CD14-positive monocyte (primary cell): ENCODE data around the gene KDM4C. TPM values are rescaled to one million over a fixed set of nuclear protein-coding genes. Genes with fewer than 3 reads are reported as not detected.

Source experiments
- DNase-seq, 3 donors: peaks; one replicate each; pipeline ENCODE4 v3.0.0-alpha.2; 2011 to 2022
- H2AFZ ChIP-seq: 2 replicates; pipeline ENCODE4 v1.6.0; 2012; ENCODE audit warnings: mild to moderate bottlenecking, low read depth, low read length, inconsistent platforms; ENCODE audit not compliant: insufficient read depth, poor library complexity, severe bottlenecking
- H3K27ac ChIP-seq, 2 donors: 1 replicate in 1 of 2; 2 replicates in 1 of 2; pipeline ENCODE4 v1.5.1; 2012 to 2013; ENCODE audit warnings: low read length in 2 of 2, control low read depth in 1 of 2, inconsistent platforms in 1 of 2, low read depth in 1 of 2, mild to moderate bottlenecking in 1 of 2
- H3K27me3 ChIP-seq, 2 donors: one replicate each; pipeline versions ENCODE4 v1.6.0 to v1.6.1; 2011 to 2013; ENCODE audit warnings: low read length in 2 of 2; ENCODE audit not compliant: control insufficient read depth in 2 of 2, insufficient read depth in 2 of 2
- H3K36me3 ChIP-seq, 2 donors: replicated peaks in 1 of 2; 1 replicate in 1 of 2; 2 replicates in 1 of 2; pipeline versions ENCODE4 v1.5.1 to v1.6.1; 2012 to 2013; ENCODE audit warnings: low read length in 2 of 2, control low read depth in 1 of 2, inconsistent platforms in 1 of 2, mild to moderate bottlenecking in 1 of 2; ENCODE audit not compliant: insufficient read depth in 2 of 2, control insufficient read depth in 1 of 2
- H3K4me1 ChIP-seq, 2 donors: 1 replicate in 1 of 2; 2 replicates in 1 of 2; pipeline versions ENCODE4 v1.5.1 to v1.6.1; 2012 to 2013; ENCODE audit warnings: low read length in 2 of 2, control low read depth in 1 of 2, inconsistent platforms in 1 of 2, mild to moderate bottlenecking in 1 of 2, moderate library complexity in 1 of 2; ENCODE audit not compliant: insufficient read depth in 2 of 2, control insufficient read depth in 1 of 2
- H3K4me2 ChIP-seq: replicated peaks from 2 replicates; pipeline ENCODE3; 2012; ENCODE audit warnings: low read length, moderate library complexity, mild to moderate bottlenecking; ENCODE audit not compliant: poor library complexity, severe bottlenecking; ENCODE audit errors: extremely low read depth
- H3K4me3 ChIP-seq, 3 experiments: fragments of 200-600 bp in 1 of 3; sonication (generic) in 1 of 3; replicated peaks in 1 of 3; 1 replicate in 2 of 3; 2 replicates in 1 of 3; pipeline ENCODE4 v1.5.1; 2011 to 2013; ENCODE audit warnings: low read length in 3 of 3, mild to moderate bottlenecking in 3 of 3, control low read depth in 2 of 3, low read depth in 2 of 3, inconsistent platforms in 1 of 3, moderate library complexity in 1 of 3
- H3K79me2 ChIP-seq: 2 replicates; pipeline ENCODE4 v1.6.0; 2012; ENCODE audit warnings: mild to moderate bottlenecking, control low read depth, inconsistent platforms, low read length, moderate library complexity; ENCODE audit not compliant: insufficient read depth
- H3K9ac ChIP-seq: 2 replicates; pipeline ENCODE4 v1.6.0; 2017; ENCODE audit warnings: low read length, mild to moderate bottlenecking; ENCODE audit not compliant: insufficient read depth, poor library complexity, severe bottlenecking
- H3K9me3 ChIP-seq, 2 donors: replicated peaks in 1 of 2; 1 replicate in 1 of 2; 2 replicates in 1 of 2; pipeline versions ENCODE4 v1.5.1 to v1.6.1; 2012 to 2013; ENCODE audit warnings: low read length in 2 of 2, control low read depth in 1 of 2; ENCODE audit not compliant: control insufficient read depth in 1 of 2, insufficient read depth in 1 of 2
- H4K20me1 ChIP-seq: 2 replicates; pipeline ENCODE4 v1.6.0; 2012; ENCODE audit warnings: mild to moderate bottlenecking, low read length, control low read depth, moderate library complexity; ENCODE audit not compliant: insufficient read depth
- H3K27ac Mint-ChIP-seq, 7 donors: one replicate each; pipeline ENCODE4 v1.8.0; 2020; ENCODE audit warnings: mild to moderate bottlenecking in 7 of 7, mixed read lengths in 7 of 7, moderate library complexity in 6 of 7, inconsistent platforms in 2 of 7
- H3K27me3 Mint-ChIP-seq, 3 donors: one replicate each; pipeline ENCODE4 v1.8.0; 2021 to 2022; ENCODE audit warnings: low read depth in 3 of 3, mild to moderate bottlenecking in 3 of 3, mixed read lengths in 3 of 3, moderate library complexity in 3 of 3, inconsistent platforms in 1 of 3
- H3K36me3 Mint-ChIP-seq, 2 donors: one replicate each; pipeline ENCODE4 v1.8.0; 2020; ENCODE audit warnings: mixed read lengths in 2 of 2, inconsistent platforms in 1 of 2, mild to moderate bottlenecking in 1 of 2
- H3K4me1 Mint-ChIP-seq: one replicate; pipeline ENCODE4 v1.8.0; 2020; ENCODE audit warnings: mild to moderate bottlenecking, mixed read lengths
- H3K4me3 Mint-ChIP-seq, 2 donors: one replicate each; pipeline ENCODE4 v1.8.0; 2020; ENCODE audit warnings: mild to moderate bottlenecking in 2 of 2, mixed read lengths in 2 of 2, moderate library complexity in 1 of 2
- H3K9me3 Mint-ChIP-seq, 7 donors: one replicate each; pipeline ENCODE4 v1.8.0; 2020 to 2022; ENCODE audit warnings: mixed read lengths in 7 of 7, mild to moderate bottlenecking in 6 of 7, moderate library complexity in 6 of 7, inconsistent platforms in 2 of 7
- WGBS: methylation state at CpG from one replicate; pipeline ENCODE4 v1.1.5; 2013; ENCODE audit warnings: missing lambda C conversion rate; ENCODE audit not compliant: insufficient coverage; 5-methylcytosine and 5-hydroxymethylcytosine counted together
- intact Hi-C, 2 donors: fragments of 100-400 bp; cut with micrococcal nuclease; formaldehyde crosslinking; loops; one replicate each; pipeline versions ENCODE4 v1.15.0 to v1.15.1; 2023
- polyA plus RNA-seq, 3 donors: library from polyadenylated mRNA; depleted of rRNA in 1 of 3; unstranded in 2 of 3; stranded (reverse) in 1 of 3; fragments of 300-500 nt in 2 of 3; fragments of >200 nt in 1 of 3; fragmentation: Illumina TruSeq in 2 of 3; gene quantifications; 1 replicate in 2 of 3; 2 replicates in 1 of 3; pipeline ENCODE4 v1.2.3, GENCODE V29; 2012 to 2021
- TF ChIP-seq, protein P1 (sequence below): fragments of 200-600 bp; IDR thresholded peaks from one replicate; pipeline ENCODE4 v1.8.0; 2022; ENCODE audit warnings: antibody characterized with exemption, mild to moderate bottlenecking

Gene KDM4C
- polyA plus RNA-seq, 3 donors, result 15.2 to 36.2 (median 17.1) TPM

DNA sequence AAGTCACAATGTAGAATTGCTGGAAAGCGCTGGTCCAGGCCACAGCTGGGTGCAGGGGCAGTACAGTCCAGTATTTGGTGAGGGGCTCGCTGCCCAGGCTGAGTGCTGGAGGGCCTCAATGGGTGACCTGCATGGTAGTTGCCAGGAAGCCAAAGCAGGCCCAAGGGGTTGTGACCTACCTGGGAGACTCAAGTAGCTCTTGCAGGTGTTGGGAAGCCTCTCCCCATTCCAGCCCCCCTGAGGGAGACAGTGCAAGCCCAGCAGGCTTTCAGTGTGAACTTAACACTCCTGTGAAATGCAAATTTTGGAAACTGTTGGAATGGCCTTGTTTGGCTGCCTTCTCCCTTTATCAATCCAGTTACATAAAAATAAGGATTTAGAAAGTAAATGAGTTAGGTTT lies 13.9 kb downstream of the KDM4C start:
- Histone ChIP-seq H3K4me1 (no peaks in the 10 kb centered on the region), H3K4me2 (no peak overlapping the region), H3K27ac (no peak overlapping the region), H3K36me3 (no peaks in the 10 kb centered on the region), H2AFZ (no peak overlapping the region), H4K20me1 (peaks cover 99% of the 10 kb centered on the region), H3K9ac (no peak overlapping the region), H3K79me2 (peaks cover 92% of the 10 kb centered on the region), H3K27me3 (no peaks in the 10 kb centered on the region), H3K4me3 (no peak overlapping the region), H3K9me3 (no peaks in the 10 kb centered on the region)
- peaks cover 12% of the 10 kb centered on the region for H3K4me1 Mint-ChIP-seq
- intact Hi-C loops, result no loop called here
- WGBS, result 100% methylated on average over 2 of the region's 2 CpGs
- peaks cover 0 to 3% (median 0%) of the 10 kb centered on the region in 7 donors for H3K9me3 Mint-ChIP-seq
- H3K4me3 Mint-ChIP-seq, result no peak overlapping the region
- no peak for DNase-seq
- H3K27ac Mint-ChIP-seq, result no peak overlapping the region
- H3K36me3 Mint-ChIP-seq, result peaks cover 2 to 8% of the 10 kb centered on the region in 2 donors
- H3K27me3 Mint-ChIP-seq, result no peaks in the 10 kb centered on the region
- TF ChIP-seq, protein P1, sequence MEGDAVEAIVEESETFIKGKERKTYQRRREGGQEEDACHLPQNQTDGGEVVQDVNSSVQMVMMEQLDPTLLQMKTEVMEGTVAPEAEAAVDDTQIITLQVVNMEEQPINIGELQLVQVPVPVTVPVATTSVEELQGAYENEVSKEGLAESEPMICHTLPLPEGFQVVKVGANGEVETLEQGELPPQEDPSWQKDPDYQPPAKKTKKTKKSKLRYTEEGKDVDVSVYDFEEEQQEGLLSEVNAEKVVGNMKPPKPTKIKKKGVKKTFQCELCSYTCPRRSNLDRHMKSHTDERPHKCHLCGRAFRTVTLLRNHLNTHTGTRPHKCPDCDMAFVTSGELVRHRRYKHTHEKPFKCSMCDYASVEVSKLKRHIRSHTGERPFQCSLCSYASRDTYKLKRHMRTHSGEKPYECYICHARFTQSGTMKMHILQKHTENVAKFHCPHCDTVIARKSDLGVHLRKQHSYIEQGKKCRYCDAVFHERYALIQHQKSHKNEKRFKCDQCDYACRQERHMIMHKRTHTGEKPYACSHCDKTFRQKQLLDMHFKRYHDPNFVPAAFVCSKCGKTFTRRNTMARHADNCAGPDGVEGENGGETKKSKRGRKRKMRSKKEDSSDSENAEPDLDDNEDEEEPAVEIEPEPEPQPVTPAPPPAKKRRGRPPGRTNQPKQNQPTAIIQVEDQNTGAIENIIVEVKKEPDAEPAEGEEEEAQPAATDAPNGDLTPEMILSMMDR, result no peak

DNA sequence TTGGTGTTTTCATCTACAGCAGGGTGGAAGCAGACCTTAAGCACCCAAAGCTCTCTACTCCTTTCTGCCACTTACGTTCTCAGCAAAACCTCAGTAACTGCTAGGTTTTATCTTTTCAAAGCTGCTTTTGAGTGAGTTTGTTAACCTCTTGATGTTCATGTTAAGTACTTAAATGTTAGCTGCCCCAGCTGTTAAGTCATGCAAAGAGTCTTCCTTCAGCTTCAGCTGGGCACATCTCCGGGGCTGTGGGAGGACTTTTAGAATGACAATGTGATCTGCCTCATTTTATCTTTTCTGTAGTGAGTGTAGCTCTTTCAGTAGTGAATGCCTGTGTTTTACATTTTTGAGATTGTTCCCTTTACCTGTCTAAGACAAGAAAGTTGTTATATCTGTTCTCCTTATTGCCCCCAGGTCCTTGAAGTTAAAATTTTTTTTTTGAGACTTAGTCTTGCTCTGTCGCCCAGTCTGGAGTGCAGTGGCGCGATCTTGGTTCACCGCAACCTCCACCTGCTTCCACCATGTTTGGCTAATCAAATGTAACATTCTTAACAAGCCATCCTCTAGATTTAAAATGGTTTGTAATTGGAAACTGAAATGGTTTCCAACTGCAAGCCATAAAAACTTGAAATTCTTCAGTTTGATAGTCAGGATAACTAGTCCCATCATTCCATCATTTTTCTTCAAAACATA lies 19.6 kb downstream of the KDM4C start:
- no peak overlapping the region for H3K9ac ChIP-seq
- H3K4me1 Mint-ChIP-seq, result peaks cover 7% of the 10 kb centered on the region
- DNase-seq, result no peak
- no CpG with 5 or more reads among the region's 6 CpGs for WGBS
- H3K27me3 ChIP-seq, result no peaks in the 10 kb centered on the region
- H3K79me2 ChIP-seq, result peaks cover 96% of the 10 kb centered on the region
- no peak overlapping the region for H3K27ac ChIP-seq
- TF ChIP-seq, protein P1, result no peak
- no peaks in the 10 kb centered on the region for H3K9me3 ChIP-seq
- H4K20me1 ChIP-seq, result peaks cover 99% of the 10 kb centered on the region
- peaks cover 0 to 3% (median 0%) of the 10 kb centered on the region in 7 donors for H3K9me3 Mint-ChIP-seq
- no peaks in the 10 kb centered on the region for H3K4me1 ChIP-seq
- peaks cover 2 to 15% of the 10 kb centered on the region in 2 donors for H3K36me3 Mint-ChIP-seq
- H3K36me3 ChIP-seq, result no peaks in the 10 kb centered on the region
- no peak overlapping the region for H3K4me3 Mint-ChIP-seq
- no peak overlapping the region for H3K4me3 ChIP-seq
- no peak overlapping the region for H3K27ac Mint-ChIP-seq
- H3K4me2 ChIP-seq, result no peak overlapping the region
- no peaks in the 10 kb centered on the region for H3K27me3 Mint-ChIP-seq
- no peak overlapping the region for H2AFZ ChIP-seq
- intact Hi-C loops, result no loop called here
